Measurements from ENCODE around the gene PTCHD1.

Gene PTCHD1

GRCh38 chrX:23422912-23423311, 88.3 kb downstream of the PTCHD1 start:
- DNase-seq, result no peak

- no peak for DNase-seq
Observed at GRCh38 chrX:23434356-23434884, 99.8 kb downstream of the PTCHD1 start.

- no peak for DNase-seq
Observed at GRCh38 chrX:23435108-23435507, 100.5 kb downstream of the PTCHD1 start.

GRCh38 chrX:23435575-23435974, 100.9 kb downstream of the PTCHD1 start:
- no peak for DNase-seq

- DNase-seq, result no peak
Observed at GRCh38 chrX:23436875-23437274, 102.2 kb downstream of the PTCHD1 start.

- no peak for DNase-seq
Observed at GRCh38 chrX:23451266-23451665, 116.6 kb downstream of the PTCHD1 start.
